ENCODE results near the gene UACA. TPM values are rescaled to one million over a fixed set of nuclear protein-coding genes. Genes with fewer than 3 reads are reported as not detected.
"Not testable (repeated sequence)": the region's sequence is repeated elsewhere in the genome, so short reads cannot be mapped to it uniquely, and the experiment has no call there.

Gene UACA
- total and polyA plus RNA-seq, 2 of the 8 experiments (the other 6 are each of a cell fraction or from before 2014, with no cell fraction given): 28.6 to 38.9 TPM

DNA sequence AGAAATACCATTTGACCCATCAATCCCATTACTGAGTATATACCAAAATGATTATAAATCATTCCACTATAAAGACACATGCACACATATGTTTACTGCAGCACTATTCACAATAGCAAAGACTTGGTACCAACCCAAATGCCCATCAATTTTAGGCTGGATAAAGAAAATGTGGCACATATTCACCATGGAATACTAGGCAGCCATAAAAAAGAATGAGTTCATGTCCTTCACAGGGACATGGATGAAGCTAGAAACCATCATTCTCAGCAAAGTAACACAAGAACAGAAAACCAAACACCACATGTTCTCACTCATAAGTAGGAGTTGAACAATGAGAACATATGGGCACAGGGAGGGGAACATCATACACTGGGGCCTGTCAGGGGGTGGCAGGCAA, 16.8 kb downstream of the UACA start:
- H3K27ac ChIP-seq (ENCODE audit: low read depth, low read length); H3K4me1 ChIP-seq (replicated peaks in 1 of 4; ENCODE audit: control insufficient read depth in 3 of 4, insufficient read depth in 4 of 4, low read length in 3 of 4); H3K79me1 ChIP-seq (ENCODE audit: low read depth, low read length); H4K91ac ChIP-seq (replicated peaks; ENCODE audit: insufficient read length, low read length); H3K79me2 ChIP-seq (ENCODE audit: control insufficient read depth in 1 of 2, insufficient read depth in 2 of 2, low read length in 2 of 2); H3K56ac ChIP-seq (replicated peaks; ENCODE audit: insufficient read length, low read depth, low read length); CTCF ChIA-PET (ENCODE audit: partially characterized antibody); H3K23me2 ChIP-seq (ENCODE audit: low read depth, low read length); H3K27me3 ChIP-seq (replicated peaks in 1 of 4; ENCODE audit: control insufficient read depth in 3 of 4, extremely low read depth in 1 of 4, insufficient read depth in 3 of 4, low read length in 3 of 4); POLR2A ChIA-PET (ENCODE audit: partially characterized antibody); H2BK12ac ChIP-seq (ENCODE audit: low read depth, low read length); H2AFZ ChIP-seq (ENCODE audit: low read length); H3K4me3 ChIP-seq (ENCODE audit: extremely low read depth in 1 of 4, insufficient read depth in 2 of 4, low read depth in 3 of 4, low read length in 4 of 4); H2AK5ac ChIP-seq (ENCODE audit: low read depth, low read length); FAIRE-seq; H3K9ac ChIP-seq (replicated peaks in 1 of 4; ENCODE audit: extremely low read depth in 1 of 4, low read depth in 3 of 4, low read length in 3 of 4); H2BK120ac ChIP-seq (replicated peaks; ENCODE audit: low read depth, low read length); H3K4ac ChIP-seq (replicated peaks; ENCODE audit: insufficient read length, low read depth, low read length); H4K5ac ChIP-seq (ENCODE audit: insufficient read length, low read depth, low read length); DNase-seq (ENCODE audit: low read depth in 1 of 2, low spot score in 2 of 2); H3K18ac ChIP-seq (ENCODE audit: extremely low read depth, low read length); H3K23ac ChIP-seq (ENCODE audit: insufficient read length); H3K36me3 ChIP-seq (ENCODE audit: control insufficient read depth in 2 of 4, insufficient read depth in 4 of 4, low read length in 3 of 4); H3K14ac ChIP-seq (ENCODE audit: insufficient read length); H4K20me1 ChIP-seq (replicated peaks in 1 of 2; ENCODE audit: control insufficient read depth in 1 of 2, insufficient read depth in 2 of 2, low read length in 2 of 2); H2BK5ac ChIP-seq (ENCODE audit: low read depth, low read length); H3K4me2 ChIP-seq (ENCODE audit: insufficient read depth in 1 of 2, low read depth in 2 of 2, low read length in 2 of 2); H4K8ac ChIP-seq (ENCODE audit: extremely low read depth, insufficient read depth, low read length); H3K9me3 ChIP-seq (ENCODE audit: insufficient read depth in 2 of 2, low read depth in 1 of 2, low read length in 1 of 2); H2BK15ac ChIP-seq (ENCODE audit: low read length); H2BK20ac ChIP-seq (ENCODE audit: low read length): not testable (repeated sequence)
